ENCODE results near the gene HIVEP2.

Gene HIVEP2

GRCh38 chr6:142783499-142783898 is 161.5 kb downstream of the HIVEP2 start:
- H3K36me3 ChIP-seq (ENCODE audit: insufficient read depth, low read length): no peaks in the 10 kb centered on the region
- H3K27ac ChIP-seq (ENCODE audit: low read depth, low read length): no peak overlapping the region
- no peaks in the 10 kb centered on the region for H3K9me3 ChIP-seq (ENCODE audit: low read length)
- no peaks in the 10 kb centered on the region for H3K4me1 ChIP-seq (ENCODE audit: insufficient read depth, low read length)
- H3K4me3 ChIP-seq (ENCODE audit: low read depth in 1 of 2, low read length in 2 of 2): no peak overlapping the region
- no peak overlapping the region for H3K9ac ChIP-seq (ENCODE audit: low read length)
- H3K27me3 ChIP-seq (ENCODE audit: control insufficient read depth in 1 of 2, insufficient read depth in 2 of 2, low read length in 2 of 2): no peaks in the 10 kb centered on the region

- Histone ChIP-seq H3K27me3 (ENCODE audit: control insufficient read depth in 1 of 2, insufficient read depth in 2 of 2, low read length in 2 of 2) (no peaks in the 10 kb centered on the region), H3K4me3 (ENCODE audit: low read depth in 1 of 2, low read length in 2 of 2) (no peak overlapping the region), H3K4me1 (ENCODE audit: insufficient read depth, low read length) (no peaks in the 10 kb centered on the region), H3K36me3 (ENCODE audit: insufficient read depth, low read length) (no peaks in the 10 kb centered on the region), H3K9me3 (ENCODE audit: low read length) (no peaks in the 10 kb centered on the region), H3K27ac (ENCODE audit: low read depth, low read length) (no peak overlapping the region), H3K9ac (ENCODE audit: low read length) (no peak overlapping the region)
Observed at GRCh38 chr6:142781129-142781528, 163.8 kb downstream of the HIVEP2 start.

- H3K4me3 ChIP-seq (ENCODE audit: low read depth in 1 of 2, low read length in 2 of 2): no peak overlapping the region
- no peaks in the 10 kb centered on the region for H3K9me3 ChIP-seq (ENCODE audit: low read length)
- H3K27ac ChIP-seq (ENCODE audit: low read depth, low read length): no peak overlapping the region
- H3K36me3 ChIP-seq (ENCODE audit: insufficient read depth, low read length): peaks cover 17% of the 10 kb centered on the region
- no peaks in the 10 kb centered on the region for H3K27me3 ChIP-seq (ENCODE audit: control insufficient read depth in 1 of 2, insufficient read depth in 2 of 2, low read length in 2 of 2)
- H3K9ac ChIP-seq (ENCODE audit: low read length): no peak overlapping the region
- no peaks in the 10 kb centered on the region for H3K4me1 ChIP-seq (ENCODE audit: insufficient read depth, low read length)
Observed at GRCh38 chr6:142773859-142774648, 170.9 kb downstream of the HIVEP2 start.

GRCh38 chr6:142773324-142773723 is 171.7 kb downstream of the HIVEP2 start:
- no peak overlapping the region for H3K4me3 ChIP-seq (ENCODE audit: low read depth in 1 of 2, low read length in 2 of 2)
- H3K9me3 ChIP-seq (ENCODE audit: low read length): no peaks in the 10 kb centered on the region
- no peaks in the 10 kb centered on the region for H3K27me3 ChIP-seq (ENCODE audit: control insufficient read depth in 1 of 2, insufficient read depth in 2 of 2, low read length in 2 of 2)
- no peak overlapping the region for H3K9ac ChIP-seq (ENCODE audit: low read length)
- H3K36me3 ChIP-seq (ENCODE audit: insufficient read depth, low read length): peaks cover 17% of the 10 kb centered on the region
- no peaks in the 10 kb centered on the region for H3K4me1 ChIP-seq (ENCODE audit: insufficient read depth, low read length)
- no peak overlapping the region for H3K27ac ChIP-seq (ENCODE audit: low read depth, low read length)

GRCh38 chr6:142771162-142771561 is 173.8 kb downstream of the HIVEP2 start:
- Histone ChIP-seq H3K9ac (ENCODE audit: low read length) (no peak overlapping the region), H3K9me3 (ENCODE audit: low read length) (no peaks in the 10 kb centered on the region), H3K27me3 (ENCODE audit: control insufficient read depth in 1 of 2, insufficient read depth in 2 of 2, low read length in 2 of 2) (no peaks in the 10 kb centered on the region), H3K27ac (ENCODE audit: low read depth, low read length) (no peak overlapping the region), H3K36me3 (ENCODE audit: insufficient read depth, low read length) (peaks cover 17% of the 10 kb centered on the region), H3K4me3 (ENCODE audit: low read depth in 1 of 2, low read length in 2 of 2) (no peak overlapping the region), H3K4me1 (ENCODE audit: insufficient read depth, low read length) (no peaks in the 10 kb centered on the region)

GRCh38 chr6:142765306-142765705 is 179.7 kb downstream of the HIVEP2 start:
- H3K4me1 ChIP-seq (ENCODE audit: insufficient read depth, low read length): no peaks in the 10 kb centered on the region
- peaks cover 6% of the 10 kb centered on the region for H3K36me3 ChIP-seq (ENCODE audit: insufficient read depth, low read length)
- no peaks in the 10 kb centered on the region for H3K9me3 ChIP-seq (ENCODE audit: low read length)
- no peak overlapping the region for H3K4me3 ChIP-seq (ENCODE audit: low read depth in 1 of 2, low read length in 2 of 2)
- H3K9ac ChIP-seq (ENCODE audit: low read length): no peak overlapping the region
- no peaks in the 10 kb centered on the region for H3K27me3 ChIP-seq (ENCODE audit: control insufficient read depth in 1 of 2, insufficient read depth in 2 of 2, low read length in 2 of 2)
- H3K27ac ChIP-seq (ENCODE audit: low read depth, low read length): no peak overlapping the region

GRCh38 chr6:142764311-142764710 is 180.7 kb downstream of the HIVEP2 start:
- no peaks in the 10 kb centered on the region for H3K27me3 ChIP-seq (ENCODE audit: control insufficient read depth in 1 of 2, insufficient read depth in 2 of 2, low read length in 2 of 2)
- no peaks in the 10 kb centered on the region for H3K9me3 ChIP-seq (ENCODE audit: low read length)
- H3K4me1 ChIP-seq (ENCODE audit: insufficient read depth, low read length): no peaks in the 10 kb centered on the region
- no peak overlapping the region for H3K27ac ChIP-seq (ENCODE audit: low read depth, low read length)
- H3K9ac ChIP-seq (ENCODE audit: low read length): no peak overlapping the region
- H3K36me3 ChIP-seq (ENCODE audit: insufficient read depth, low read length): peaks cover 16% of the 10 kb centered on the region
- H3K4me3 ChIP-seq (ENCODE audit: low read depth in 1 of 2, low read length in 2 of 2): no peak overlapping the region

GRCh38 chr6:142763205-142763604 is 181.8 kb downstream of the HIVEP2 start:
- no peaks in the 10 kb centered on the region for H3K4me1 ChIP-seq (ENCODE audit: insufficient read depth, low read length)
- H3K4me3 ChIP-seq (ENCODE audit: low read depth in 1 of 2, low read length in 2 of 2): no peak overlapping the region
- no peak overlapping the region for H3K27ac ChIP-seq (ENCODE audit: low read depth, low read length)
- H3K9ac ChIP-seq (ENCODE audit: low read length): no peak overlapping the region
- H3K36me3 ChIP-seq (ENCODE audit: insufficient read depth, low read length): peaks cover 23% of the 10 kb centered on the region
- no peaks in the 10 kb centered on the region for H3K9me3 ChIP-seq (ENCODE audit: low read length)
- H3K27me3 ChIP-seq (ENCODE audit: control insufficient read depth in 1 of 2, insufficient read depth in 2 of 2, low read length in 2 of 2): no peaks in the 10 kb centered on the region

GRCh38 chr6:142761756-142762155 is 183.2 kb downstream of the HIVEP2 start:
- Histone ChIP-seq H3K4me3 (ENCODE audit: low read depth in 1 of 2, low read length in 2 of 2) (no peak overlapping the region), H3K4me1 (ENCODE audit: insufficient read depth, low read length) (no peaks in the 10 kb centered on the region), H3K27me3 (ENCODE audit: control insufficient read depth in 1 of 2, insufficient read depth in 2 of 2, low read length in 2 of 2) (no peaks in the 10 kb centered on the region), H3K9ac (ENCODE audit: low read length) (no peak overlapping the region), H3K9me3 (ENCODE audit: low read length) (no peaks in the 10 kb centered on the region), H3K36me3 (ENCODE audit: insufficient read depth, low read length) (peaks cover 27% of the 10 kb centered on the region), H3K27ac (ENCODE audit: low read depth, low read length) (no peak overlapping the region)

GRCh38 chr6:142760152-142760551 is 184.8 kb downstream of the HIVEP2 start:
- Histone ChIP-seq H3K9me3 (ENCODE audit: low read length) (no peaks in the 10 kb centered on the region), H3K4me1 (ENCODE audit: insufficient read depth, low read length) (no peaks in the 10 kb centered on the region), H3K36me3 (ENCODE audit: insufficient read depth, low read length) (peaks cover 27% of the 10 kb centered on the region), H3K9ac (ENCODE audit: low read length) (no peak overlapping the region), H3K27ac (ENCODE audit: low read depth, low read length) (no peak overlapping the region), H3K4me3 (ENCODE audit: low read depth in 1 of 2, low read length in 2 of 2) (no peak overlapping the region), H3K27me3 (ENCODE audit: control insufficient read depth in 1 of 2, insufficient read depth in 2 of 2, low read length in 2 of 2) (no peaks in the 10 kb centered on the region)

GRCh38 chr6:142758629-142759025 is 186.3 kb downstream of the HIVEP2 start:
- Histone ChIP-seq H3K4me1 (ENCODE audit: insufficient read depth, low read length) (no peaks in the 10 kb centered on the region), H3K36me3 (ENCODE audit: insufficient read depth, low read length) (peaks cover 29% of the 10 kb centered on the region), H3K27ac (ENCODE audit: low read depth, low read length) (no peak overlapping the region)

More at GRCh38 chr6:142758629-142759025, 186.3 kb downstream of the HIVEP2 start:
- Histone ChIP-seq H3K9ac (ENCODE audit: low read length) (no peak overlapping the region), H3K9me3 (ENCODE audit: low read length) (no peaks in the 10 kb centered on the region), H3K4me3 (ENCODE audit: low read depth in 1 of 2, low read length in 2 of 2) (no peak overlapping the region), H3K27me3 (ENCODE audit: control insufficient read depth in 1 of 2, insufficient read depth in 2 of 2, low read length in 2 of 2) (no peaks in the 10 kb centered on the region)

Measured in muscle layer of colon (tissue), 2 donors.